Esophagus squamous epithelium (tissue), 4 donors: Measurements from ENCODE around the gene P2RX4.

Experiments used
- POLR2A ChIP-seq, 4 donors: fragments of 450-650 bp; IDR thresholded peaks; one replicate each; pipeline ENCODE4 v1.6.1; 2017; ENCODE audit warnings: antibody characterized with exemption in 4 of 4, mild to moderate bottlenecking in 4 of 4, moderate library complexity in 3 of 4
- TF ChIP-seq, protein P1 (sequence below), 6 experiments: fragments of 450-650 bp in 4 of 6; fragments of 200-600 bp in 2 of 6; sonication (generic) in 2 of 6; IDR thresholded peaks; one replicate each; pipeline ENCODE4 v1.5.1; 2016 to 2019; ENCODE audit warnings: antibody characterized with exemption in 6 of 6, mild to moderate bottlenecking in 4 of 6, moderate library complexity in 4 of 6

DNA sequence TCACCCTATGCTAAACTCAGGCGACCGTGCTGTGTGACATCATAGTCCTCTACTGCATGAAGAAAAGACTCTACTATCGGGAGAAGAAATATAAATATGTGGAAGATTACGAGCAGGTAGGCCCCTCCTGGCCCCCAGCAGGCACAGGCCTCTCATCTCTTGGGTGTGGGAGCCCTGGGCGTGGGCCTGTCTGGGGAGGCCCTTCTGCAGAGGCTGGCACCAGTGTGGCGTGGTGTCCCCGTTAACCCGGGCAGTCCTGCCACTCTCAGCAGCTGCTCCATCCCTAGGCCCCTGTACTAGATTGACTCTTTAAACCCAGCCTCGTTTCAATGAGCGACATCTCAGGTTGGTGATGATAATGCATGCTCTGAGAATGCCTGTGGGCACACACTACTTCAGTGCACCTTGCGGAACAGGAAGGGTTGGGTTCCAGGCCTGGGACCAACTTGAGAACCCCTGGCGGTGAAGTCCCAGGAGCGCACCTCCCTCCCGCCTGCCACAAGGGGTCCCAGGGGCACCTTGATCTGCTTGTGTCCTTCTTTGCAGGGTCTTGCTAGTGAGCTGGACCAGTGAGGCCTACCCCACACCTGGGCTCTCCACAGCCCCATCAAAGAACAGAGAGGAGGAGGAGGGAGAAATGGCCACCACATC is 23.2 kb downstream of the P2RX4 start:
- TF ChIP-seq, protein P1, sequence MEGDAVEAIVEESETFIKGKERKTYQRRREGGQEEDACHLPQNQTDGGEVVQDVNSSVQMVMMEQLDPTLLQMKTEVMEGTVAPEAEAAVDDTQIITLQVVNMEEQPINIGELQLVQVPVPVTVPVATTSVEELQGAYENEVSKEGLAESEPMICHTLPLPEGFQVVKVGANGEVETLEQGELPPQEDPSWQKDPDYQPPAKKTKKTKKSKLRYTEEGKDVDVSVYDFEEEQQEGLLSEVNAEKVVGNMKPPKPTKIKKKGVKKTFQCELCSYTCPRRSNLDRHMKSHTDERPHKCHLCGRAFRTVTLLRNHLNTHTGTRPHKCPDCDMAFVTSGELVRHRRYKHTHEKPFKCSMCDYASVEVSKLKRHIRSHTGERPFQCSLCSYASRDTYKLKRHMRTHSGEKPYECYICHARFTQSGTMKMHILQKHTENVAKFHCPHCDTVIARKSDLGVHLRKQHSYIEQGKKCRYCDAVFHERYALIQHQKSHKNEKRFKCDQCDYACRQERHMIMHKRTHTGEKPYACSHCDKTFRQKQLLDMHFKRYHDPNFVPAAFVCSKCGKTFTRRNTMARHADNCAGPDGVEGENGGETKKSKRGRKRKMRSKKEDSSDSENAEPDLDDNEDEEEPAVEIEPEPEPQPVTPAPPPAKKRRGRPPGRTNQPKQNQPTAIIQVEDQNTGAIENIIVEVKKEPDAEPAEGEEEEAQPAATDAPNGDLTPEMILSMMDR (IDR thresholded peaks at IDR 0.05): no peak
- no peak for TF ChIP-seq POLR2A (IDR thresholded peaks at IDR 0.05)
